Neural cell (in vitro differentiated cells): ENCODE measurements around the gene KCTD11. TPM values are rescaled to one million over a fixed set of nuclear protein-coding genes. Genes with fewer than 3 reads are reported as not detected.

Experiments
- H2AFZ ChIP-seq: fragments of 200-600, 300-800 bp; sonication (generic), shearing (Covaris generic); 2 replicates; pipeline ENCODE4 v1.6.0; 2014; ENCODE audit warnings: low read depth, mild to moderate bottlenecking, antibody characterized with exemption, low read length, moderate library complexity
- H3F3A ChIP-seq: fragments of 200-600 bp; shearing (Covaris generic); 2 replicates; pipeline ENCODE4 v1.6.1; 2016; ENCODE audit warnings: mild to moderate bottlenecking, moderate library complexity, mixed read lengths, antibody characterized with exemption, low read length; ENCODE audit not compliant: insufficient read depth, poor library complexity, severe bottlenecking
- H3K27ac ChIP-seq: fragments of 200-600, 300-800 bp; sonication (generic), shearing (Covaris generic); 2 replicates; pipeline ENCODE4 v1.5.1; 2014; ENCODE audit warnings: mild to moderate bottlenecking, low read length, moderate library complexity
- H3K27me3 ChIP-seq: fragments of 300-800, 200-600 bp; sonication (generic), shearing (Covaris generic); 2 replicates; pipeline ENCODE4 v1.6.0; 2014; ENCODE audit warnings: mild to moderate bottlenecking, low read depth, low read length, moderate library complexity; ENCODE audit not compliant: insufficient read depth
- H3K36me3 ChIP-seq: fragments of 300-800, 200-600 bp; sonication (generic), shearing (Covaris generic); 2 replicates; pipeline ENCODE4 v1.5.1; 2014; ENCODE audit warnings: mild to moderate bottlenecking, antibody characterized with exemption, low read length, moderate library complexity; ENCODE audit not compliant: insufficient read depth
- H3K4me2 ChIP-seq: fragments of 300-800, 200-600 bp; sonication (generic), shearing (Covaris generic); 2 replicates; pipeline ENCODE4 v1.6.0; 2014; ENCODE audit warnings: mild to moderate bottlenecking, low read length
- H3K4me3 ChIP-seq: fragments of 300-800, 200-600 bp; sonication (generic), shearing (Covaris generic); 2 replicates; pipeline ENCODE4 v1.5.1; 2014; ENCODE audit warnings: mild to moderate bottlenecking, low read length, moderate library complexity
- H3K79me2 ChIP-seq: fragments of 200-600 bp; shearing (Covaris generic); replicated peaks from 2 replicates; pipeline ENCODE4 v1.6.0; 2014; ENCODE audit warnings: mild to moderate bottlenecking, low read length, moderate library complexity; ENCODE audit not compliant: insufficient read depth
- H3K9ac ChIP-seq: fragments of 300-800, 200-600 bp; sonication (generic), shearing (Covaris generic); 2 replicates; pipeline ENCODE4 v1.6.1; 2016; ENCODE audit warnings: mild to moderate bottlenecking, low read length, mixed read lengths
- H3K9me2 ChIP-seq: fragments of 200-600 bp; shearing (Covaris generic); 2 replicates; pipeline ENCODE4 v1.6.1; 2016; ENCODE audit warnings: mild to moderate bottlenecking, low read length, mixed read lengths; ENCODE audit not compliant: insufficient read depth
- H3K9me3 ChIP-seq: fragments of 200-600, 300-800 bp; sonication (generic), shearing (Covaris generic); 2 replicates; pipeline ENCODE4 v1.6.1; 2016; ENCODE audit warnings: mild to moderate bottlenecking, mixed run types, low read length, moderate library complexity, mixed read lengths
- H4K20me1 ChIP-seq: fragments of 200-600 bp; shearing (Covaris generic); 2 replicates; pipeline ENCODE4 v1.6.1; 2016; ENCODE audit warnings: mild to moderate bottlenecking, mixed run types; ENCODE audit not compliant: insufficient read depth
- EP300 ChIP-seq: fragments of 450-650 bp; conservative IDR thresholded peaks from 2 replicates; pipeline ENCODE4 v1.6.1; 2014; ENCODE audit warnings: antibody characterized with exemption, mild to moderate bottlenecking, moderate library complexity; ENCODE audit not compliant: poor library complexity, severe bottlenecking
- EZH2 ChIP-seq: fragments of 200-600, 300-800 bp; shearing (Covaris generic), sonication (generic); IDR thresholded peaks from 2 replicates; pipeline ENCODE4 v1.6.1; 2014; ENCODE audit warnings: antibody characterized with exemption, low read length, borderline replicate concordance, mild to moderate bottlenecking; ENCODE audit not compliant: insufficient read depth, poor library complexity, severe bottlenecking
- MXI1 ChIP-seq: fragments of 450-650 bp; conservative IDR thresholded peaks from 2 replicates; pipeline ENCODE4 v1.6.1; 2014; ENCODE audit warnings: antibody characterized with exemption, mild to moderate bottlenecking; ENCODE audit not compliant: poor library complexity, severe bottlenecking
- POLR2AphosphoS5 ChIP-seq: IDR thresholded peaks from 2 replicates; pipeline ENCODE4 v1.6.1; 2012
- RAD21 ChIP-seq: fragments of 450-650 bp; conservative IDR thresholded peaks from 2 replicates; pipeline ENCODE4 v1.6.1; 2014; ENCODE audit warnings: antibody characterized with exemption, mild to moderate bottlenecking, moderate library complexity
- SMC3 ChIP-seq: fragments of 450-650 bp; conservative IDR thresholded peaks from 2 replicates; pipeline ENCODE4 v1.6.1; 2014; ENCODE audit warnings: antibody characterized with exemption, mild to moderate bottlenecking, moderate library complexity; ENCODE audit not compliant: poor library complexity
- TAF1 ChIP-seq: IDR thresholded peaks from 2 replicates; pipeline ENCODE4 v1.6.1; 2012; ENCODE audit warnings: low read depth
- polyA plus RNA-seq: library from polyadenylated mRNA; depleted of rRNA; stranded (reverse); fragments of >200 nt; gene quantifications from 2 replicates; pipeline ENCODE4 v1.2.3, GENCODE V29; 2014
- TF ChIP-seq, protein P1 (sequence below): fragments of 450-650 bp; IDR thresholded peaks from 2 replicates; pipeline ENCODE4 v1.5.1; 2014; ENCODE audit warnings: antibody characterized with exemption, mild to moderate bottlenecking, moderate library complexity; ENCODE audit not compliant: poor library complexity, severe bottlenecking
- TF ChIP-seq, protein P2 (sequence below): IDR thresholded peaks from 2 replicates; pipeline ENCODE4 v1.6.1; 2012; ENCODE audit warnings: borderline replicate concordance

KCTD11 gene
- polyA plus RNA-seq, 1 donor from 2014 or later = 2.8 TPM

DNA sequence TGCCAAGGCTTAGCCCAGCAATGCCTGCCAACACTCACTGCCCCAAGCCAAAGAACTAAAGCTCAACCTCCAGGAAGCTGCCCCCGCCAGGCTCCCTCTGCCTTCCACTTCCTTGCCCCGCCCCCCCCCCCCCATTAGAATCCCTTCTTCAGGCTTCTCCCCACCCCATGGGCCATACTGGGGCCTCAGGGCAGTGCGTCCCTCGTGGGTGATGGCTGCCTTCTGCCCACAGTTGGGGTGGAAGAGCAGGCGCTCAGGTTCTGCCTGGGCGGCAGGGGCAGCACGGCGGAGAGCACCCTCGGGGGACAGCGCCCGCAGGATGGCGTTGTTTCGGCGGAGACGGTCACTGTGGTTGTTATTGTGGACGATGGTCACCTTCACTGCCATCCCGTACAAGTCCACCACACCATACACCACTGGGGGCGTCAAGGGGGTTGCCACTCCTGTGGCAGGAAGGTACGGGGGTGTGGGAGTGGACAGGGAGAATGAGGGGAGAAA lies 26.9 kb upstream of the KCTD11 start:
- H3K4me2 ChIP-seq = no peak overlapping the region
- H3K4me3 ChIP-seq = no peak overlapping the region
- no peaks in the 10 kb centered on the region for H4K20me1 ChIP-seq
- no peak overlapping the region for H2AFZ ChIP-seq
- no peaks in the 10 kb centered on the region for H3K27me3 ChIP-seq
- TF ChIP-seq EP300 (no peak), RAD21 (no peak), TAF1 (no peak), POLR2AphosphoS5 (no peak), MXI1 (no peak), SMC3 (no peak), EZH2 (no peak)
- TF ChIP-seq, protein P1, sequence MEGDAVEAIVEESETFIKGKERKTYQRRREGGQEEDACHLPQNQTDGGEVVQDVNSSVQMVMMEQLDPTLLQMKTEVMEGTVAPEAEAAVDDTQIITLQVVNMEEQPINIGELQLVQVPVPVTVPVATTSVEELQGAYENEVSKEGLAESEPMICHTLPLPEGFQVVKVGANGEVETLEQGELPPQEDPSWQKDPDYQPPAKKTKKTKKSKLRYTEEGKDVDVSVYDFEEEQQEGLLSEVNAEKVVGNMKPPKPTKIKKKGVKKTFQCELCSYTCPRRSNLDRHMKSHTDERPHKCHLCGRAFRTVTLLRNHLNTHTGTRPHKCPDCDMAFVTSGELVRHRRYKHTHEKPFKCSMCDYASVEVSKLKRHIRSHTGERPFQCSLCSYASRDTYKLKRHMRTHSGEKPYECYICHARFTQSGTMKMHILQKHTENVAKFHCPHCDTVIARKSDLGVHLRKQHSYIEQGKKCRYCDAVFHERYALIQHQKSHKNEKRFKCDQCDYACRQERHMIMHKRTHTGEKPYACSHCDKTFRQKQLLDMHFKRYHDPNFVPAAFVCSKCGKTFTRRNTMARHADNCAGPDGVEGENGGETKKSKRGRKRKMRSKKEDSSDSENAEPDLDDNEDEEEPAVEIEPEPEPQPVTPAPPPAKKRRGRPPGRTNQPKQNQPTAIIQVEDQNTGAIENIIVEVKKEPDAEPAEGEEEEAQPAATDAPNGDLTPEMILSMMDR = no peak
- TF ChIP-seq, protein P2, sequence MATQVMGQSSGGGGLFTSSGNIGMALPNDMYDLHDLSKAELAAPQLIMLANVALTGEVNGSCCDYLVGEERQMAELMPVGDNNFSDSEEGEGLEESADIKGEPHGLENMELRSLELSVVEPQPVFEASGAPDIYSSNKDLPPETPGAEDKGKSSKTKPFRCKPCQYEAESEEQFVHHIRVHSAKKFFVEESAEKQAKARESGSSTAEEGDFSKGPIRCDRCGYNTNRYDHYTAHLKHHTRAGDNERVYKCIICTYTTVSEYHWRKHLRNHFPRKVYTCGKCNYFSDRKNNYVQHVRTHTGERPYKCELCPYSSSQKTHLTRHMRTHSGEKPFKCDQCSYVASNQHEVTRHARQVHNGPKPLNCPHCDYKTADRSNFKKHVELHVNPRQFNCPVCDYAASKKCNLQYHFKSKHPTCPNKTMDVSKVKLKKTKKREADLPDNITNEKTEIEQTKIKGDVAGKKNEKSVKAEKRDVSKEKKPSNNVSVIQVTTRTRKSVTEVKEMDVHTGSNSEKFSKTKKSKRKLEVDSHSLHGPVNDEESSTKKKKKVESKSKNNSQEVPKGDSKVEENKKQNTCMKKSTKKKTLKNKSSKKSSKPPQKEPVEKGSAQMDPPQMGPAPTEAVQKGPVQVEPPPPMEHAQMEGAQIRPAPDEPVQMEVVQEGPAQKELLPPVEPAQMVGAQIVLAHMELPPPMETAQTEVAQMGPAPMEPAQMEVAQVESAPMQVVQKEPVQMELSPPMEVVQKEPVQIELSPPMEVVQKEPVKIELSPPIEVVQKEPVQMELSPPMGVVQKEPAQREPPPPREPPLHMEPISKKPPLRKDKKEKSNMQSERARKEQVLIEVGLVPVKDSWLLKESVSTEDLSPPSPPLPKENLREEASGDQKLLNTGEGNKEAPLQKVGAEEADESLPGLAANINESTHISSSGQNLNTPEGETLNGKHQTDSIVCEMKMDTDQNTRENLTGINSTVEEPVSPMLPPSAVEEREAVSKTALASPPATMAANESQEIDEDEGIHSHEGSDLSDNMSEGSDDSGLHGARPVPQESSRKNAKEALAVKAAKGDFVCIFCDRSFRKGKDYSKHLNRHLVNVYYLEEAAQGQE = no peak
- H3K9me2 ChIP-seq = no peaks in the 10 kb centered on the region
- H3K36me3 ChIP-seq = no peaks in the 10 kb centered on the region
- no peak overlapping the region for H3K27ac ChIP-seq
- H3K9ac ChIP-seq = no peak overlapping the region
- peaks cover 9% of the 10 kb centered on the region for H3K79me2 ChIP-seq
- no peaks in the 10 kb centered on the region for H3F3A ChIP-seq
- H3K9me3 ChIP-seq = no peaks in the 10 kb centered on the region

DNA sequence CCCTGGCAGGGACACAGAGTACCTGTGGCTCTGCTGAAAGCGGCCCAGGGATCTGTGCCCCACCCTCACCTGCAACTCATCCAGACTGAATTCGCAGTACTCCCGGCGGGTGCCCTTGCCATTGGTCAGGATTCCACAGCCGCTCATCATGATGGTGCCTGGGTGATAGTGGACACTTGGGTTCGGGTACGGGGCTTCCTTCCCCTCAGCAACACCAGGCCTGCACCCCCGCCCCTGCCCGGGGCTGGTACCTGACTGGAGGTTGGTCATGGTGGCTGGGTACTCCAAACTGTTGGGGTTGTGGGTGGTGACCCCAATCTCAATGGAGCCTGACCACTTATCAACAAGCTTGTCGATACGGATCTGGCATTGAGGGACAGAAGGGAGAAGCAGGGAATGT lies 25.8 kb upstream of the KCTD11 start:
- TF ChIP-seq EZH2 (no peak), EP300 (no peak), TAF1 (no peak), SMC3 (no peak), MXI1 (no peak), RAD21 (no peak), POLR2AphosphoS5 (no peak)
- TF ChIP-seq, protein P1 = no peak
- TF ChIP-seq, protein P2 = no peak
- Histone ChIP-seq H3K4me3 (no peak overlapping the region), H3K9me2 (no peaks in the 10 kb centered on the region), H3K36me3 (no peaks in the 10 kb centered on the region), H4K20me1 (no peaks in the 10 kb centered on the region), H3F3A (no peaks in the 10 kb centered on the region), H3K9ac (no peak overlapping the region), H3K9me3 (no peaks in the 10 kb centered on the region), H3K4me2 (no peak overlapping the region), H2AFZ (no peak overlapping the region), H3K27ac (no peak overlapping the region), H3K79me2 (peaks cover 9% of the 10 kb centered on the region), H3K27me3 (no peaks in the 10 kb centered on the region)
